IMR-90 (cell line): Measurements from ENCODE around the gene CWH43. TPM values are rescaled to one million over a fixed set of nuclear protein-coding genes. Genes with fewer than 3 reads are reported as not detected.

Experiments
- ATAC-seq: fragments of 200-7000 bp; cut with Tn5 transposase; 2 replicates; pipeline ENCODE4 v1.9.1; 2020; ENCODE audit warnings: low read depth, mild to moderate bottlenecking, moderate library complexity
- BruUV-seq: library from RNA; stranded (reverse); fragments of 400-500 nt; replicated peaks from 2 replicates; lab custom pipeline; 2021; lab: Mats Ljungman, UMichigan
- CTCF ChIA-PET: fragments of 300-600 bp; formaldehyde crosslinking; extraction: SDS; loops from one replicate; lab custom pipeline; 2021; ENCODE audit warnings: antibody characterized with exemption; lab: Yijun Ruan, JAX
- POLR2A ChIA-PET: fragments of 300-600 bp; sonication (Branson Sonifier 250); formaldehyde crosslinking; loops from one replicate; lab custom pipeline; 2022; ENCODE audit warnings: antibody characterized with exemption; ENCODE audit not compliant: unreplicated experiment; lab: Charles Lee
- DNase-seq: peaks from one replicate; pipeline ENCODE4 v3.0.0; 2013
- H2AFZ ChIP-seq: replicated peaks from 2 replicates; pipeline ENCODE3; 2013; ENCODE audit warnings: low read length, mild to moderate bottlenecking; ENCODE audit not compliant: poor library complexity
- H2AK5ac ChIP-seq: 2 replicates; pipeline ENCODE4 v1.6.1; 2013; ENCODE audit warnings: low read depth, low read length, inconsistent platforms
- H2AK9ac ChIP-seq: replicated peaks from 2 replicates; pipeline ENCODE3; 2013; ENCODE audit warnings: mild to moderate bottlenecking, low read depth, low read length, moderate library complexity; ENCODE audit not compliant: poor library complexity
- H2BK120ac ChIP-seq: 2 replicates; pipeline ENCODE4 v1.6.1; 2013; ENCODE audit warnings: low read depth, low read length, inconsistent platforms
- H2BK15ac ChIP-seq: 3 replicates; pipeline ENCODE4 v1.6.1; 2013; ENCODE audit warnings: low read depth, low read length, inconsistent platforms
- H2BK20ac ChIP-seq: 2 replicates; pipeline ENCODE4 v1.6.1; 2013; ENCODE audit warnings: low read depth, mild to moderate bottlenecking, inconsistent platforms, low read length, moderate library complexity
- H2BK5ac ChIP-seq: 2 replicates; pipeline ENCODE4 v1.6.1; 2013; ENCODE audit warnings: mild to moderate bottlenecking, low read depth, low read length, inconsistent platforms; ENCODE audit not compliant: poor library complexity, severe bottlenecking
- H3K14ac ChIP-seq: replicated peaks from 2 replicates; pipeline ENCODE4 v1.6.1; 2013; ENCODE audit warnings: low read depth, low read length, inconsistent platforms
- H3K18ac ChIP-seq: 2 replicates; pipeline ENCODE4 v1.6.1; 2013; ENCODE audit warnings: low read depth, low read length, control low read depth
- H3K23ac ChIP-seq: 2 replicates; pipeline ENCODE4 v1.6.1; 2013; ENCODE audit warnings: low read depth, low read length, inconsistent platforms
- H3K27ac ChIP-seq: 2 replicates; pipeline ENCODE4 v1.5.1; 2013; ENCODE audit warnings: mild to moderate bottlenecking, control low read depth, low read length; ENCODE audit not compliant: insufficient read depth
- H3K27me3 ChIP-seq: 2 replicates; pipeline ENCODE4 v1.6.1; 2013; ENCODE audit warnings: low read length; ENCODE audit not compliant: control insufficient read depth, insufficient read depth
- H3K36me3 ChIP-seq: 2 replicates; pipeline ENCODE4 v1.6.1; 2013; ENCODE audit warnings: low read length, mixed read lengths; ENCODE audit not compliant: control insufficient read depth, insufficient read depth
- H3K4ac ChIP-seq: 2 replicates; pipeline ENCODE4 v1.6.1; 2013; ENCODE audit warnings: low read depth, low read length, inconsistent platforms
- H3K4me1 ChIP-seq: 2 replicates; pipeline ENCODE4 v1.6.1; 2013; ENCODE audit warnings: low read length, mixed read lengths; ENCODE audit not compliant: control insufficient read depth, insufficient read depth
- H3K4me2 ChIP-seq: 2 replicates; pipeline ENCODE4 v1.6.1; 2013; ENCODE audit warnings: low read depth, mild to moderate bottlenecking, control low read depth, low read length, moderate library complexity
- H3K4me3 ChIP-seq: 2 replicates; pipeline ENCODE4 v1.5.1; 2013; ENCODE audit warnings: low read depth, mild to moderate bottlenecking, control low read depth, low read length, moderate library complexity; ENCODE audit not compliant: insufficient read depth
- H3K56ac ChIP-seq: 2 replicates; pipeline ENCODE4 v1.6.1; 2013; ENCODE audit warnings: low read length, inconsistent platforms; ENCODE audit not compliant: insufficient read depth; ENCODE audit errors: extremely low read depth
- H3K79me1 ChIP-seq, 2 experiments: 2 replicates each; pipeline ENCODE4 v1.6.1; 2013; ENCODE audit warnings: low read length in 2 of 2, inconsistent platforms in 1 of 2, low read depth in 1 of 2
- H3K9ac ChIP-seq: 2 replicates; pipeline ENCODE4 v1.6.1; 2013; ENCODE audit warnings: low read depth, low read length, control low read depth
- H3K9me1 ChIP-seq: 2 replicates; pipeline ENCODE4 v1.6.1; 2013; ENCODE audit warnings: low read length, inconsistent platforms; ENCODE audit not compliant: insufficient read depth
- H3K9me3 ChIP-seq: 2 replicates; pipeline ENCODE4 v1.6.1; 2013; ENCODE audit warnings: low read length; ENCODE audit not compliant: control insufficient read depth, insufficient read depth
- H4K20me1 ChIP-seq: 2 replicates; pipeline ENCODE4 v1.6.1; 2013; ENCODE audit warnings: low read length, inconsistent platforms; ENCODE audit not compliant: insufficient read depth
- H4K5ac ChIP-seq: 2 replicates; pipeline ENCODE4 v1.6.1; 2013; ENCODE audit warnings: mild to moderate bottlenecking, low read depth, low read length, control low read depth
- H4K8ac ChIP-seq, 2 experiments: 2 replicates each; pipeline ENCODE4 v1.6.1; 2013; ENCODE audit warnings: low read depth in 2 of 2, low read length in 2 of 2, control low read depth in 1 of 2, inconsistent platforms in 1 of 2
- H4K91ac ChIP-seq: 2 replicates; pipeline ENCODE4 v1.6.1; 2013; ENCODE audit warnings: low read depth, low read length, inconsistent platforms; ENCODE audit not compliant: insufficient read depth
- BHLHE40 ChIP-seq: fragments of 150-350 bp; IDR thresholded peaks from 2 replicates; pipeline ENCODE4 v1.6.1; 2016; ENCODE audit warnings: mild to moderate bottlenecking, low read depth, low read length
- CEBPB ChIP-seq: IDR thresholded peaks from 2 replicates; pipeline ENCODE4 v1.6.1; 2012; ENCODE audit warnings: low read depth, low read length, improper control_type of control experiment
- CHD1 ChIP-seq: IDR thresholded peaks from 2 replicates; pipeline ENCODE4 v1.6.1; 2012; ENCODE audit warnings: low read depth, low read length, improper control_type of control experiment
- ELK1 ChIP-seq: fragments of 150-350 bp; IDR thresholded peaks from 2 replicates; pipeline ENCODE4 v1.6.1; 2016; ENCODE audit warnings: low read depth, mild to moderate bottlenecking, low read length, moderate library complexity, borderline replicate concordance
- FOS ChIP-seq: fragments of 150-350 bp; IDR thresholded peaks from 2 replicates; pipeline ENCODE4 v1.6.1; 2016; ENCODE audit warnings: low read depth, low read length
- MAFK ChIP-seq: IDR thresholded peaks from 2 replicates; pipeline ENCODE4 v1.6.1; 2012; ENCODE audit warnings: low read depth, low read length, improper control_type of control experiment
- MAZ ChIP-seq: IDR thresholded peaks from 2 replicates; pipeline ENCODE4 v1.6.1; 2012; ENCODE audit warnings: low read depth, mild to moderate bottlenecking, low read length, improper control_type of control experiment, moderate library complexity, borderline replicate concordance
- MXI1 ChIP-seq: IDR thresholded peaks from 2 replicates; pipeline ENCODE4 v1.6.1; 2012; ENCODE audit warnings: low read depth, mild to moderate bottlenecking, low read length, moderate library complexity, borderline replicate concordance
- NFE2L2 ChIP-seq: fragments of 150-350 bp; IDR thresholded peaks from 2 replicates; pipeline ENCODE4 v1.6.1; 2016; ENCODE audit warnings: low read depth, mild to moderate bottlenecking, low read length
- POLR2A ChIP-seq: IDR thresholded peaks from 2 replicates; pipeline ENCODE4 v1.6.1; 2012; ENCODE audit warnings: mild to moderate bottlenecking, low read depth, low read length
- RAD21 ChIP-seq: IDR thresholded peaks from 2 replicates; pipeline ENCODE4 v1.6.1; 2012; ENCODE audit warnings: low read length, improper control_type of control experiment
- SMC3 ChIP-seq: fragments of 150-350 bp; IDR thresholded peaks from 2 replicates; pipeline ENCODE4 v1.6.1; 2016; ENCODE audit warnings: low read depth, mild to moderate bottlenecking, antibody characterized with exemption, low read length, moderate library complexity
- USF2 ChIP-seq: fragments of 150-350 bp; IDR thresholded peaks from 2 replicates; pipeline ENCODE4 v1.6.1; 2017; ENCODE audit warnings: mild to moderate bottlenecking, antibody characterized with exemption, low read length, low read depth
- WGBS, 2 experiments: methylation state at CpG; one replicate each; pipeline versions ENCODE4 v1.1.5 to v1.1.7; 2013; ENCODE audit warnings: missing lambda C conversion rate in 2 of 2; ENCODE audit not compliant: insufficient read length in 1 of 2; ENCODE audit errors: extremely low coverage in 2 of 2; 5-methylcytosine and 5-hydroxymethylcytosine counted together
- dilution Hi-C: fragments of 300-500 bp; cut with HindIII; formaldehyde crosslinking; loops from one replicate; pipeline ENCODE4 v1.14.3; 2018; ENCODE audit warnings: low sequenced_read_pairs; ENCODE audit not compliant: unreplicated experiment
- in situ Hi-C: fragments of 300-500 bp; cut with MboI; formaldehyde crosslinking; loops from 3 replicates; pipeline ENCODE4 v1.14.3; 2019; ENCODE audit warnings: low sequenced_read_pairs, inconsistent platforms, mixed read lengths
- intact Hi-C: fragments of 100-400 bp; cut with micrococcal nuclease; formaldehyde crosslinking; loops from 2 replicates; pipeline ENCODE4 v1.10.0; 2022
- polyA plus RNA-seq, 3 experiments: library from polyadenylated mRNA; depleted of rRNA; stranded (reverse); fragments of >200 nt; gene quantifications; 2 replicates each; pipeline ENCODE4 v1.2.3, GENCODE V29; 2012; ENCODE audit warnings: low replicate concordance in 1 of 3
- total RNA-seq: library from RNA; depleted of rRNA; stranded (reverse); fragments of >200 nt; gene quantifications from 2 replicates; pipeline ENCODE4 v1.2.3, GENCODE V29; 2012

The CWH43 gene
- total and polyA plus RNA-seq, 2 of the 4 experiments (the other 2 are of a cell fraction), result not detected

- H2AFZ ChIP-seq, result no peak overlapping the region
- no peaks in the 10 kb centered on the region for H3K79me1 ChIP-seq
- H2BK120ac ChIP-seq, result no peak overlapping the region
- no peak overlapping the region for H2BK15ac ChIP-seq
- no peak overlapping the region for H2BK5ac ChIP-seq
- H4K91ac ChIP-seq, result no peak overlapping the region
- H3K14ac ChIP-seq, result no peak overlapping the region
- no peak overlapping the region for H3K4me3 ChIP-seq
- in situ Hi-C loops, result loop anchor here (25.0 kb wide), 1 partner anchor 663 kb away; no protein-coding TSS in a partner anchor
- H2AK9ac ChIP-seq, result no peak overlapping the region
- WGBS, 2 experiments, result 38% methylated on average over 1 of the region's 2 CpGs; no CpG with 5 or more reads in 1 of the 2 experiments
- H3K9ac ChIP-seq, result no peak overlapping the region
- H3K27me3 ChIP-seq, result peaks cover 16% of the 10 kb centered on the region
- ChIA-PET CTCF (no interaction called here), POLR2A (no interaction called here)
- H3K9me3 ChIP-seq, result no peaks in the 10 kb centered on the region
- no peak overlapping the region for H3K23ac ChIP-seq
- H3K9me1 ChIP-seq, result no peaks in the 10 kb centered on the region
- H3K4ac ChIP-seq, result no peak overlapping the region
- H4K20me1 ChIP-seq, result no peaks in the 10 kb centered on the region
- ATAC-seq, result no peak
- no peaks in the 10 kb centered on the region for H3K4me1 ChIP-seq
- DNase-seq, result no peak
- dilution Hi-C loops, result no loop called here
- BruUV-seq, result no TSS peak
- H2BK20ac ChIP-seq, result no peak overlapping the region
- no peak overlapping the region for H4K5ac ChIP-seq
- H3K36me3 ChIP-seq, result no peaks in the 10 kb centered on the region
- H3K18ac ChIP-seq, result no peak overlapping the region
- no peak overlapping the region for H3K27ac ChIP-seq
- no peak for TF ChIP-seq USF2
- no peak for TF ChIP-seq MAFK
- no peak for TF ChIP-seq ELK1
- TF ChIP-seq FOS, result no peak
- no peak for TF ChIP-seq CHD1
- TF ChIP-seq NFE2L2, result no peak
- TF ChIP-seq CEBPB, result no peak
- TF ChIP-seq BHLHE40, result no peak
- no peak for TF ChIP-seq RAD21
- no peak for TF ChIP-seq SMC3
- no peak for TF ChIP-seq MXI1
- no peak for TF ChIP-seq POLR2A
- no peak for TF ChIP-seq MAZ
- intact Hi-C loops, result no loop called here
- no peak overlapping the region for H2AK5ac ChIP-seq
- no peak overlapping the region for H3K4me2 ChIP-seq
- no peak overlapping the region for H3K56ac ChIP-seq
- no peak overlapping the region for H4K8ac ChIP-seq
These were observed 11.0 kb upstream of the CWH43 start for GRCh38 chr4:48974979-48975640.
